MG63 (cell line): Measurements from ENCODE around the gene PDZD11. TPM values are rescaled to one million over a fixed set of nuclear protein-coding genes. Genes with fewer than 3 reads are reported as not detected.

Source experiments
- total RNA-seq: library from RNA; depleted of rRNA; stranded (reverse); fragments of >200 nt; shearing (Covaris generic); gene quantifications from 2 replicates; pipeline ENCODE4 v1.2.3, GENCODE V29; 2014; ENCODE audit warnings: low replicate concordance; rRNA removed

The PDZD11 gene
- total RNA-seq, 1 experiment from 2014 or later, result 80.6 TPM

Other genes with a start within 250 kb of the PDZD11 start
- gene AWAT2, start 240.0 kb downstream of the PDZD11 start, total RNA-seq, result not detected in 2 replicates
- gene OTUD6A, start 227.5 kb downstream of the PDZD11 start, total RNA-seq, result not detected in 2 replicates
- gene IGBP1, start 156.5 kb downstream of the PDZD11 start, total RNA-seq, result 55.2 and 59.5 TPM in 2 replicates
- not detected in 2 replicates for gene DGAT2L6, start 112.4 kb downstream of the PDZD11 start, total RNA-seq
- not detected in 2 replicates for gene AWAT1, start 55.3 kb downstream of the PDZD11 start, total RNA-seq
- gene P2RY4, start 29.7 kb downstream of the PDZD11 start, total RNA-seq, result not detected in 2 replicates
- gene ARR3, start 21.6 kb downstream of the PDZD11 start, total RNA-seq, result not detected in 2 replicates
- gene RAB41, start 7.8 kb downstream of the PDZD11 start, total RNA-seq, result not detected in 2 replicates
- 26.6 and 30.0 TPM in 2 replicates for gene KIF4A, start 177 bp upstream of the PDZD11 start, total RNA-seq
- gene GDPD2, start 133.4 kb upstream of the PDZD11 start, total RNA-seq, result 0.43 TPM in 1 of 2 replicates, not detected in the other
- 1.5 and 1.9 TPM in 2 replicates for gene DLG3, start 154.9 kb upstream of the PDZD11 start, total RNA-seq